K562 (cell line): Measurements from ENCODE around the gene GRM5.
"Not testable (repeated sequence)": the region's sequence is repeated elsewhere in the genome, so short reads cannot be mapped to it uniquely, and the experiment has no call there.

ENCODE experiments used
- CBFB ChIP-seq: sonication (generic); formaldehyde crosslinking; IDR thresholded peaks from 2 replicates; pipeline ENCODE4 v1.4.0; 2020; ENCODE audit warnings: mild to moderate bottlenecking, missing genetic modification reagents
- ZNF134 ChIP-seq: fragments of 250-450 bp; sonication (Bioruptor Pico); conservative IDR thresholded peaks from 2 replicates; pipeline ENCODE4 v1.4.0; 2020
- TF ChIP-seq, protein P1 (sequence below): fragments of 250-450 bp; sonication (Bioruptor Pico); IDR thresholded peaks from 2 replicates; pipeline ENCODE4 v1.5.0; 2021; ENCODE audit warnings: mild to moderate bottlenecking, borderline replicate concordance

DNA sequence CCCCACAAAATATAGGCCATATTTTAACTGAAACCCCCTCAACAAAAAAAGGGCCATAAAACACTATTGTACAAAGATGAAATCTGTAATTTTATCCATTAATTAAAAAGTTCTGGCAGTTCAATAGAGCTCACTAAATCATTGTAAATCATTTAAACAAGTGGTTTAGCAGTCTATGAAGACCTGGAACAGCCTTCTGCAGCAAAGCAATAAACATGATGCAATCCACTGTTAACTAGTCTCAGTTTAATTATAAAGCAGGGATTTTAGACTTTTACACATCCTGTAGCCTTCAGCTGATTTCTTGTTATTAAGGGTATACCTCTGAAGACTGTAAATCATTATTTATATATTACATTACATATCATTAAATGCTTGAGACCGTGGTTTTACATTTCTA, 8.4 kb downstream of the GRM5 start:
- TF ChIP-seq, protein P1, sequence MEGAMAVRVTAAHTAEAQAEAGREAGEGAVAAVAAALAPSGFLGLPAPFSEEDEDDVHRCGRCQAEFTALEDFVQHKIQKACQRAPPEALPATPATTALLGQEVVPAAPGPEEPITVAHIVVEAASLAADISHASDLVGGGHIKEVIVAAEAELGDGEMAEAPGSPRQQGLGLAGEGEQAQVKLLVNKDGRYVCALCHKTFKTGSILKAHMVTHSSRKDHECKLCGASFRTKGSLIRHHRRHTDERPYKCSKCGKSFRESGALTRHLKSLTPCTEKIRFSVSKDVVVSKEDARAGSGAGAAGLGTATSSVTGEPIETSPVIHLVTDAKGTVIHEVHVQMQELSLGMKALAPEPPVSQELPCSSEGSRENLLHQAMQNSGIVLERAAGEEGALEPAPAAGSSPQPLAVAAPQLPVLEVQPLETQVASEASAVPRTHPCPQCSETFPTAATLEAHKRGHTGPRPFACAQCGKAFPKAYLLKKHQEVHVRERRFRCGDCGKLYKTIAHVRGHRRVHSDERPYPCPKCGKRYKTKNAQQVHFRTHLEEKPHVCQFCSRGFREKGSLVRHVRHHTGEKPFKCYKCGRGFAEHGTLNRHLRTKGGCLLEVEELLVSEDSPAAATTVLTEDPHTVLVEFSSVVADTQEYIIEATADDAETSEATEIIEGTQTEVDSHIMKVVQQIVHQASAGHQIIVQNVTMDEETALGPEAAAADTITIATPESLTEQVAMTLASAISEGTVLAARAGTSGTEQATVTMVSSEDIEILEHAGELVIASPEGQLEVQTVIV (CRISPR knock-in tag) = not testable (repeated sequence)
- not testable (repeated sequence) for TF ChIP-seq CBFB, ZNF134 (CRISPR knock-in tag)
